ENCODE data around the gene TTL. TPM values are rescaled to one million over a fixed set of nuclear protein-coding genes. Genes with fewer than 3 reads are reported as not detected.
"Not testable (repeated sequence)": the region's sequence is repeated elsewhere in the genome, so short reads cannot be mapped to it uniquely, and the experiment has no call there.

TTL gene
- total and polyA plus RNA-seq, 3 experiments from 2014 or later, result 4.6 to 46.1 (median 45.9) TPM

GRCh38 chr2:112529757-112530156 lies 47.8 kb downstream of the TTL start:
- ChIA-PET CTCF (no interaction called here), POLR2A (no interaction called here)
- no peak overlapping the region for H3K4me3 Mint-ChIP-seq

GRCh38 chr2:112530728-112531127 lies 48.8 kb downstream of the TTL start:
- Histone ChIP-seq H3K9me3 (ENCODE audit: low read length) (no peaks in the 10 kb centered on the region), H3K4me1 (ENCODE audit: insufficient read depth, low read length) (no peaks in the 10 kb centered on the region), H3K4me3 (ENCODE audit: low read length) (no peak overlapping the region), H3K27me3 (ENCODE audit: insufficient read depth, low read length, poor library complexity, severe bottlenecking) (no peaks in the 10 kb centered on the region), H3K27ac (ENCODE audit: low read depth, low read length) (no peak overlapping the region), H3K36me3 (ENCODE audit: insufficient read depth, low read length) (no peaks in the 10 kb centered on the region)
- ChIA-PET POLR2A (no interaction called here), CTCF (interaction anchor here (1.5 kb wide), 1 partner anchor 8 kb away, joined by 3 read pairs; no protein-coding TSS in a partner anchor)
- H3K27me3 Mint-ChIP-seq, result no peaks in the 10 kb centered on the region
- H3K27ac Mint-ChIP-seq, result no peak overlapping the region
- no peak overlapping the region for H3K4me3 Mint-ChIP-seq
- no peaks in the 10 kb centered on the region for H3K4me1 Mint-ChIP-seq
- no peaks in the 10 kb centered on the region for H3K9me3 Mint-ChIP-seq
- DNase-seq, result no peak
- peaks cover 11 to 55% (median 19%) of the 10 kb centered on the region in 3 donors for H3K36me3 Mint-ChIP-seq

More at GRCh38 chr2:112529757-112530156, 47.8 kb downstream of the TTL start:
- Histone ChIP-seq H3K4me1 (ENCODE audit: insufficient read depth, low read length) (no peaks in the 10 kb centered on the region), H3K9me3 (ENCODE audit: low read length) (no peaks in the 10 kb centered on the region), H3K27ac (ENCODE audit: low read depth, low read length) (no peak overlapping the region), H3K27me3 (ENCODE audit: insufficient read depth, low read length, poor library complexity, severe bottlenecking) (no peaks in the 10 kb centered on the region), H3K36me3 (ENCODE audit: insufficient read depth, low read length) (no peaks in the 10 kb centered on the region), H3K4me3 (ENCODE audit: low read length) (no peak overlapping the region)
- DNase-seq, result no peak
- no peaks in the 10 kb centered on the region for H3K4me1 Mint-ChIP-seq
- H3K27ac Mint-ChIP-seq, result no peak overlapping the region
- H3K9me3 Mint-ChIP-seq, result no peaks in the 10 kb centered on the region
- no peaks in the 10 kb centered on the region for H3K27me3 Mint-ChIP-seq
- peaks cover 15 to 55% (median 22%) of the 10 kb centered on the region in 3 donors for H3K36me3 Mint-ChIP-seq

GRCh38 chr2:112534826-112535225 lies 52.9 kb downstream of the TTL start:
- H3K4me3 Mint-ChIP-seq, result no peak overlapping the region
- Histone ChIP-seq H3K4me3 (ENCODE audit: low read length) (no peak overlapping the region), H3K27ac (ENCODE audit: low read depth, low read length) (no peak overlapping the region), H3K27me3 (ENCODE audit: insufficient read depth, low read length, poor library complexity, severe bottlenecking) (no peaks in the 10 kb centered on the region), H3K9me3 (ENCODE audit: low read length) (no peaks in the 10 kb centered on the region), H3K36me3 (ENCODE audit: insufficient read depth, low read length) (no peaks in the 10 kb centered on the region), H3K4me1 (ENCODE audit: insufficient read depth, low read length) (no peaks in the 10 kb centered on the region)
- ChIA-PET POLR2A (no interaction called here), CTCF (interaction anchor here (0.5 kb wide), 1 partner anchor 24 kb away, joined by 3 read pairs; no protein-coding TSS in a partner anchor)
- peaks cover 4 to 25% (median 17%) of the 10 kb centered on the region in 3 donors for H3K36me3 Mint-ChIP-seq
- no peak for DNase-seq
- no peaks in the 10 kb centered on the region for H3K9me3 Mint-ChIP-seq
- H3K27ac Mint-ChIP-seq, result peak overlapping the region in 1 of 8 donors; percentile 8
- no peaks in the 10 kb centered on the region for H3K27me3 Mint-ChIP-seq
- H3K4me1 Mint-ChIP-seq, result no peaks in the 10 kb centered on the region

- H3K36me3 ChIP-seq (ENCODE audit: insufficient read depth, low read length); DNase-seq; H3K4me3 ChIP-seq (ENCODE audit: low read length); H3K27me3 ChIP-seq (ENCODE audit: insufficient read depth, low read length, poor library complexity, severe bottlenecking); H3K27ac ChIP-seq (ENCODE audit: low read depth, low read length); H3K9me3 ChIP-seq (ENCODE audit: low read length); H3K27ac Mint-ChIP-seq; H3K4me1 ChIP-seq (ENCODE audit: insufficient read depth, low read length); H3K27me3 Mint-ChIP-seq; POLR2A ChIA-PET; H3K9me3 Mint-ChIP-seq; CTCF ChIA-PET: not testable (repeated sequence)
- peaks cover 8 to 13% (median 8%) of the 10 kb centered on the region in 3 donors for H3K4me1 Mint-ChIP-seq
- peaks cover 0 to 11% (median 8%) of the 10 kb centered on the region in 3 donors for H3K36me3 Mint-ChIP-seq
- H3K4me3 Mint-ChIP-seq, result peak overlapping the region in 1 of 7 donors; percentile 5
Observed at GRCh38 chr2:112536665-112537064, 54.7 kb downstream of the TTL start.

DNA sequence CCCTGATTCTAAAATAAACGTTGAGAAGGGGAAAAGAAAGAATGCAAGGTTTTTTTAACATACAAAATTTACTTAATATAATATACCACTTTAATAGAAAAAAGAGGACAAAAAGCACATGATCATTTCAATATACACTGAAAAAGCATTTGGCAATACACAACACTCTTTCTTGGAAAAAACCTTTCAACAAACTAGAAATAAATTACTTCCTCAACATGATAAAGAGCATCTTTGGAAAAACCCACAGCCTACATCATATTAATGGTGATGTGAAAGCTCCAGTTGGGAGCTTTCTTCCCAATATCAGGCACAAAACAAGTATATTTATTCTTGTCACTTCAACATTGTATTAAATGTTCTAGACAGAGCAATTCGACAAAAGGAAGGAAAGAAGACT lies 57.4 kb downstream of the TTL start:
- Histone ChIP-seq H3K36me3 (ENCODE audit: insufficient read depth, low read length) (no peaks in the 10 kb centered on the region), H3K27ac (ENCODE audit: low read depth, low read length) (no peak overlapping the region), H3K27me3 (ENCODE audit: insufficient read depth, low read length, poor library complexity, severe bottlenecking) (no peaks in the 10 kb centered on the region), H3K9me3 (ENCODE audit: low read length) (no peaks in the 10 kb centered on the region), H3K4me1 (ENCODE audit: insufficient read depth, low read length) (peaks cover 17% of the 10 kb centered on the region), H3K4me3 (ENCODE audit: low read length) (no peak overlapping the region)
- Mint-ChIP-seq H3K9me3 (no peaks in the 10 kb centered on the region), H3K4me1 (peaks cover 8 to 16% (median 10%) of the 10 kb centered on the region in 3 donors), H3K27ac (no peak overlapping the region), H3K4me3 (no peak overlapping the region), H3K27me3 (peaks cover 0 to 1% of the 10 kb centered on the region in 2 donors), H3K36me3 (peaks cover 0 to 2% (median 0%) of the 10 kb centered on the region in 3 donors)
- DNase-seq, result no peak
- ChIA-PET CTCF (no interaction called here), POLR2A (no interaction called here)

DNA sequence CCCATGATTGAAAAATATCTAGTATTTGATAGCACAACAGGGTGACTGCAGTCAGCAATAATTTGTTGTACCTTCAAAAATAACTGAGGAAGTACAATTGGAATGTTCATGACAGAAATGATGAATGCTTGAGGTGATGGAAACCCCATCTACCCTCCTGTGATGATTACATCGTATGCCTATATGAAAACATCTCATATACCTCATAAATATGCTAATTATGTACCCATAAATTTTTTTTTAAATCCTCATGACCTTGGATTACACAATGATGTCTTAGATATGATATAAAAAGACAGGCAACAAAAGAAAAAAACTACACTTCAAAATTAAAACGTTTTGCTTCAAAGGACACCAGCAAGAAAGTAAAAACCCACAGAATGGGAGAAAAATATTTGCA lies 59.0 kb downstream of the TTL start:
- Mint-ChIP-seq H3K9me3 (no peaks in the 10 kb centered on the region), H3K27me3 (peaks cover 0 to 1% of the 10 kb centered on the region in 2 donors), H3K4me3 (no peak overlapping the region), H3K36me3 (peaks cover 0 to 5% (median 0%) of the 10 kb centered on the region in 3 donors), H3K27ac (peak overlapping the region in 1 of 8 donors; percentile 3), H3K4me1 (peaks cover 15 to 25% (median 17%) of the 10 kb centered on the region in 3 donors)
- H3K4me3 ChIP-seq (ENCODE audit: low read length), result peak overlapping the region; percentile 90
- H3K27ac ChIP-seq (ENCODE audit: low read depth, low read length), result peak overlapping the region; percentile 93
- H3K27me3 ChIP-seq (ENCODE audit: insufficient read depth, low read length, poor library complexity, severe bottlenecking), result no peaks in the 10 kb centered on the region
- ChIA-PET POLR2A (interaction anchor here (0.6 kb wide), 1 partner anchor 84 kb away, joined by 3 read pairs; no protein-coding TSS in a partner anchor), CTCF (interaction anchor here (1.0 kb wide), 1 partner anchor 281 kb away, joined by 3 read pairs; no protein-coding TSS in a partner anchor)
- H3K36me3 ChIP-seq (ENCODE audit: insufficient read depth, low read length), result no peaks in the 10 kb centered on the region
- DNase-seq, result no peak
- H3K9me3 ChIP-seq (ENCODE audit: low read length), result no peaks in the 10 kb centered on the region
- H3K4me1 ChIP-seq (ENCODE audit: insufficient read depth, low read length), result peaks cover 17% of the 10 kb centered on the region

GRCh38 chr2:112541315-112542122 lies 59.6 kb downstream of the TTL start:
- DNase-seq, result peak in 4 of 5 donors; percentile 1 to 77 (median 53)
- no peaks in the 10 kb centered on the region for H3K27me3 ChIP-seq (ENCODE audit: insufficient read depth, low read length, poor library complexity, severe bottlenecking)
- Mint-ChIP-seq H3K4me3 (no peak overlapping the region), H3K27me3 (peaks cover 0 to 1% of the 10 kb centered on the region in 2 donors), H3K4me1 (peaks cover 15 to 28% (median 17%) of the 10 kb centered on the region in 3 donors), H3K27ac (no peak overlapping the region), H3K9me3 (no peaks in the 10 kb centered on the region), H3K36me3 (peaks cover 0 to 10% (median 0%) of the 10 kb centered on the region in 3 donors)
- peaks cover 17% of the 10 kb centered on the region for H3K4me1 ChIP-seq (ENCODE audit: insufficient read depth, low read length)
- H3K9me3 ChIP-seq (ENCODE audit: low read length), result no peaks in the 10 kb centered on the region
- CTCF ChIA-PET, result interaction anchor here (1.0 kb wide), 1 partner anchor 282 kb away, joined by 3 read pairs; no protein-coding TSS in a partner anchor
- POLR2A ChIA-PET, result interaction anchor here (0.6 kb wide), 1 partner anchor 83 kb away, joined by 3 read pairs; no protein-coding TSS in a partner anchor
- H3K27ac ChIP-seq (ENCODE audit: low read depth, low read length), result peak overlapping the region; percentile 93
- peak overlapping the region; percentile 90 for H3K4me3 ChIP-seq (ENCODE audit: low read length)
- H3K36me3 ChIP-seq (ENCODE audit: insufficient read depth, low read length), result no peaks in the 10 kb centered on the region
